H54 (cell line): ENCODE measurements around the gene SLC52A1.

Experiments used
- DNase-seq: peaks from one replicate; pipeline ENCODE4 v3.0.0; 2011; ENCODE audit warnings: low spot score, mixed read lengths; ENCODE audit not compliant: insufficient read length
- FAIRE-seq: peaks from 3 replicates; lab custom pipeline; 2011; peaks lifted over from hg19 to GRCh38; lab: Jason Lieb, UNC
- POLR2A ChIP-seq: IDR thresholded peaks from 2 replicates; pipeline ENCODE4 v1.6.1; 2011; ENCODE audit warnings: low read depth, mild to moderate bottlenecking, low read length

Gene SLC52A1

DNA sequence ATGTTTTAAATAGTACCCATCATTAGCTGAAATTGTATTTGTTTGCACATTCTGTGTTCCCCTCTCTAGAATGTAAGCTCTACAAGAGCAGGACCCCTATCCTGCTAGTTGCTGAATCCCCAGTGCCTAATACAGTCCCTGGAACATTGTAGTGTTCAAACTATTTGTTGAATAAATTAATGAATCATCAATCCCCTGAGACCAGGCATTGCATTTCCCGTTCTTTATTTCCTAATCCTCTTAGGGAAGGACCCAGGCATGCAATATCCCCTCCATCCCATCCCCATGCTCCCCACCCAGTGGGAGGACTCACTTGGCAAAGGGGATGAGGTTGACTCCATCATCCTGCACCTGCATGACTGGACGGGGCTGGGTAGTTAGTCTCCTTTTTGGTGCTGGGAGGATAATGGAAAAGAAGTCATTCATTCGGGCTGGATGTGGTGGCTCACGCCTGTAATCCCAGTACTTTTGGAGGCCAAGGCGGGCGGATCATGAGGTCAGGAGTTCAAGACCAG, 41.1 kb downstream of the SLC52A1 start:
- FAIRE-seq = no peak
- no peak for DNase-seq
- TF ChIP-seq POLR2A = no peak

DNA sequence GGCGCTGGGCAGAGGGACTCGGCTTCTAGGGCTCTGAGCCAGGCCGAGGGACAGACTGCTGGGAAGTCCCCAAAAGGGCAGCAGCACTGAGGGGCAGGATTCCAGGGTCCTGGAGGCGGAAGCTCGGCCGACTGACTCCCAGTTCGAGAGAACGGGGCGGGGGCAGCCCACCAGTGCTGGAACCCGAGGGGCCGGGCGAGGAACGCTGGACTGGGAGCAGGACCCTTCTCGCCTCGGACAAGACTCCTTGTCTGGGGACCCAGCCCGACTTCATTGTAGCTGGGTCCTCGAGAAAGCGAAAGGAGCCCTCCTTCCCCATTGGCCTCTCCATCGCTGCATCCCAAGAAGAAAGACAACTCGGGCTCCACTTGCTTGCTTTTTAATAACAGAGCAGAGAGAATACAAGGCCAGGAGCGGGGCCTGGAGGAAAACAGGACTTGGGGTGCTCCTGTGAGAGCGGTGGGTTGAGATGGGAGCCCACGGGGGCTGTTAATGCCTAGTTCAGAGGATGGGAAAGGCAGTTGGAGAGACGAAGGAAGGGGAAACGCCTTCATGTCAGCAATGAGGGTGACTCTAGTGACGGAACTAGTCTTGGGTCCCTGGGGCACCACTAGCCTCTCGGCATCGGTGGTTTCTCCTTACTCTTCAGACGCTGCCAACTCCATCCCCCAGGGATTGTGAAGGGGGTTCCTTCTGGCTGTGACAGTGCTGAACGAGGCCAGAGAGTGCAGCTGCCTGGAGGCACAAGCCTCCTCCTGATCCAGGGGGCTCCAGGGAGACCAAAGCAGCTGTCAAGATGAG, 47.3 kb downstream of the SLC52A1 start:
- no peak for FAIRE-seq
- TF ChIP-seq POLR2A = no peak
- no peak for DNase-seq

DNA sequence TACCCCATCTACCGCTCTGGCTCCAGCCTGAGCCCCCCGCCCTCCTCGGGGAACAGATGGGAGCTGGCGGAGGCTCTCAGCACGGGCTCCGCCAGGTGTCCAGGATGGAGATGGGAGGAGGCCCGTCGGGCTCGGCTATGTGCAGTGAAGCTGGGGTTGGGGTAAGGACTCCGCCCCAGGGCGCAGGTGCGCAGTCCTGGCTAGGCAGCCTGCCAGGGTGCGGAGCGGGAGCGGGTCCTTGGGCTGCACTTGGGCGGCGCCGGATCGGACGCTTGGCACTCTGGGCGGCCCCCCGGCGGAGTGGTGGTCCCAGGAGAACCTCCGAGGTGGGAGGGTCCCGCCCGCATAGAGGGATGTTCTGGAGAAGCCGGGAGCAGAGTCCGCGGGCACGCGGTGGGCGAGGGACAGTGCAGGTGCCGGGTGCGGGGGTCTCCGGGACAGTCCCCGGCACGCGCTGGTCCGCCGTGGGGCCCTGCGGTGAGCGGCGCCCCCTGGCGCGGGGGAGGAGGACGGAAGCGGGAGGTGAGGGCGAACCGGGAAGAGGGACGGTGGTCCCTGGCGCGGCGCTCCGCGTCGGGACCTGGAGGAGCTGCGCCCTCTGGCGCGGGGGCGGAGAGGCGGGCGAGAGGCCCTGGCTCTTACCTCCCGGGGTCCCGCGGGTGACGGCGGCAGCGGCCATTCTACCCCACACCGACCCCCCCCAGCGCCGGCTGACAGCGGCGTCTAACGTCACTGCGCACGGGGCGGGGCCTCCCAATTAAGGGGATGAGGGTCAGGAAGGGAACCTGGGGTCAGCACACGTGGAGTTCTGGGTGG, 48.1 kb downstream of the SLC52A1 start, which contains the start of gene CAMTA2:
Gene CAMTA2, minus strand, starts transcription at position 725 of the 816 bp plus-strand sequence. CDS start 1,453 bp downstream, outside the sequence.
- DNase-seq (peak; percentile 84), FAIRE-seq (no peak)
- TF ChIP-seq POLR2A = peak; percentile 39; the same call in 1 of the 2 replicates

DNA sequence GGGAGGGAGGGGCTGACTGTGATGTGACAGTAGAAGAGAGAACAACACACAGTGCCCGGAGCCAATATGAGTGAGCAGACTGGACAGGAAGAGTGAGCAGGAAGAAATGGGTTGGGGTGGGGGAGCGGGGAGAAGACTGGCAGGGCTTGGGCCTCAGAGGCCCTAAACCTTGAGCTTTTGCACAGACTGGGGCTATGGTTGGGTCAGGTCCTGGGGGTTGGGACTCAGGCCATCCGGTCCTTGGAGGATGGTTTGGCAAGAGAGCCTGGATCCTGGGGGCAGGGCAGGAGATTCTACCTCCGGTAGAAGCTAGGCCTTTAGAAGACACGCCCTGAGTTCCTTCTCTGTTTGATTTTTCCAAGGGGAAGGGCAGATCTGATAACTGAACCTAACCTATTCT, 48.8 kb downstream of the SLC52A1 start:
- no peak for FAIRE-seq
- TF ChIP-seq POLR2A = no peak

More for the DNA sequence above, 48.8 kb downstream of the SLC52A1 start:
- no peak for DNase-seq
